IMR-90 (cell line): ENCODE data around the gene FIBCD1.

Source experiments
- CEBPB ChIP-seq: IDR thresholded peaks from 2 replicates; pipeline ENCODE4 v1.6.1; 2012; ENCODE audit warnings: low read depth, low read length, improper control_type of control experiment
- CHD1 ChIP-seq: IDR thresholded peaks from 2 replicates; pipeline ENCODE4 v1.6.1; 2012; ENCODE audit warnings: low read depth, low read length, improper control_type of control experiment
- CTCF ChIP-seq: conservative IDR thresholded peaks from 2 replicates; pipeline ENCODE4 v1.5.1; 2012; ENCODE audit warnings: mild to moderate bottlenecking, low read depth, low read length, improper control_type of control experiment
- ELK1 ChIP-seq: fragments of 150-350 bp; IDR thresholded peaks from 2 replicates; pipeline ENCODE4 v1.6.1; 2016; ENCODE audit warnings: low read depth, mild to moderate bottlenecking, low read length, moderate library complexity, borderline replicate concordance
- FOS ChIP-seq: fragments of 150-350 bp; IDR thresholded peaks from 2 replicates; pipeline ENCODE4 v1.6.1; 2016; ENCODE audit warnings: low read depth, low read length
- MAFK ChIP-seq: IDR thresholded peaks from 2 replicates; pipeline ENCODE4 v1.6.1; 2012; ENCODE audit warnings: low read depth, low read length, improper control_type of control experiment
- MAZ ChIP-seq: IDR thresholded peaks from 2 replicates; pipeline ENCODE4 v1.6.1; 2012; ENCODE audit warnings: low read depth, mild to moderate bottlenecking, low read length, improper control_type of control experiment, moderate library complexity, borderline replicate concordance
- MXI1 ChIP-seq: IDR thresholded peaks from 2 replicates; pipeline ENCODE4 v1.6.1; 2012; ENCODE audit warnings: low read depth, mild to moderate bottlenecking, low read length, moderate library complexity, borderline replicate concordance
- POLR2A ChIP-seq: IDR thresholded peaks from 2 replicates; pipeline ENCODE4 v1.6.1; 2012; ENCODE audit warnings: mild to moderate bottlenecking, low read depth, low read length
- RAD21 ChIP-seq: IDR thresholded peaks from 2 replicates; pipeline ENCODE4 v1.6.1; 2012; ENCODE audit warnings: low read length, improper control_type of control experiment
- RCOR1 ChIP-seq: IDR thresholded peaks from 2 replicates; pipeline ENCODE4 v1.6.1; 2012; ENCODE audit warnings: mild to moderate bottlenecking, low read length, improper control_type of control experiment; ENCODE audit not compliant: insufficient replicate concordance
- RFX5 ChIP-seq: IDR thresholded peaks from 2 replicates; pipeline ENCODE4 v1.8.0; 2012; ENCODE audit warnings: low read depth, mild to moderate bottlenecking, low read length, moderate library complexity
- SMC3 ChIP-seq: fragments of 150-350 bp; IDR thresholded peaks from 2 replicates; pipeline ENCODE4 v1.6.1; 2016; ENCODE audit warnings: low read depth, mild to moderate bottlenecking, antibody characterized with exemption, low read length, moderate library complexity
- TF ChIP-seq, protein P1 (sequence below): fragments of 150-350 bp; IDR thresholded peaks from 2 replicates; pipeline ENCODE4 v1.6.1; 2017; ENCODE audit warnings: mild to moderate bottlenecking, antibody characterized with exemption, low read length, low read depth

DNA sequence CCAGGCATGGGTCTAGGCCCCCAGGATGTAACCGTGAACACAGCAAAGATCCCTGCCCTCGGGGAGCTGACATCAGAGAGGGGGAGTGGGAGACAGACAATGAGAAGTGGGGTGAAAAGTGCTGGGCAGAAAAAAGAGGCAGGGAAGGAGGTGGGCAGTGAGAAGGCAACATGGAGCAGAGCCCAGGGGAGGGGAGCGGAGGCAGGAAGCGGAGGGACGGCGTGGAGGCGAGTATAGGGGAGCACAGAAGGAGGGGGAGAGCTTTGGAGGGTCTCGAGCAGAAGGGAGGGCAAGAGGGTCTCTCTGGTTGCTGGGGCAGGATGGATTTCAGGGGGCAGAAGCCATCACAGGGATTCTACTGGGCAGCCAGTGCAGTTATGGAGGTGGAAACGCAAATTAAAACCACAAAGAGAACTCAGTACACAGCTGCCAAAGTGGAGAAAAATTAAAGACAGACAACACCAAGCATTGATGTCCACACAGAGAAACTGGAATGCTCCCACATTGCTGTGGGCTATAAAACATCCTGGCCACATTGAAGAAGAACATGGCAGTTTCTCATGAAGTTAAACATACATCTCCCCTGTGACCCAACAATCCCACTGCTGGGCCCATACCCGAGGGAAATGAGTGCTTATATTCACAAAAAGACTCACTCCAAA lies 48.8 kb upstream of the FIBCD1 start:
- no peak for TF ChIP-seq CTCF
- TF ChIP-seq RAD21 = no peak
- TF ChIP-seq POLR2A = no peak
- TF ChIP-seq SMC3 = no peak
- TF ChIP-seq MXI1 = no peak
- TF ChIP-seq, protein P1, sequence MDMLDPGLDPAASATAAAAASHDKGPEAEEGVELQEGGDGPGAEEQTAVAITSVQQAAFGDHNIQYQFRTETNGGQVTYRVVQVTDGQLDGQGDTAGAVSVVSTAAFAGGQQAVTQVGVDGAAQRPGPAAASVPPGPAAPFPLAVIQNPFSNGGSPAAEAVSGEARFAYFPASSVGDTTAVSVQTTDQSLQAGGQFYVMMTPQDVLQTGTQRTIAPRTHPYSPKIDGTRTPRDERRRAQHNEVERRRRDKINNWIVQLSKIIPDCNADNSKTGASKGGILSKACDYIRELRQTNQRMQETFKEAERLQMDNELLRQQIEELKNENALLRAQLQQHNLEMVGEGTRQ = no peak
- TF ChIP-seq CEBPB = no peak
- TF ChIP-seq FOS = no peak
- TF ChIP-seq MAZ = no peak
- TF ChIP-seq MAFK = no peak
- TF ChIP-seq CHD1 = no peak
- no peak for TF ChIP-seq RFX5
- no peak for TF ChIP-seq RCOR1
- no peak for TF ChIP-seq ELK1
